ENCODE data around the gene TAF1A.

DNA sequence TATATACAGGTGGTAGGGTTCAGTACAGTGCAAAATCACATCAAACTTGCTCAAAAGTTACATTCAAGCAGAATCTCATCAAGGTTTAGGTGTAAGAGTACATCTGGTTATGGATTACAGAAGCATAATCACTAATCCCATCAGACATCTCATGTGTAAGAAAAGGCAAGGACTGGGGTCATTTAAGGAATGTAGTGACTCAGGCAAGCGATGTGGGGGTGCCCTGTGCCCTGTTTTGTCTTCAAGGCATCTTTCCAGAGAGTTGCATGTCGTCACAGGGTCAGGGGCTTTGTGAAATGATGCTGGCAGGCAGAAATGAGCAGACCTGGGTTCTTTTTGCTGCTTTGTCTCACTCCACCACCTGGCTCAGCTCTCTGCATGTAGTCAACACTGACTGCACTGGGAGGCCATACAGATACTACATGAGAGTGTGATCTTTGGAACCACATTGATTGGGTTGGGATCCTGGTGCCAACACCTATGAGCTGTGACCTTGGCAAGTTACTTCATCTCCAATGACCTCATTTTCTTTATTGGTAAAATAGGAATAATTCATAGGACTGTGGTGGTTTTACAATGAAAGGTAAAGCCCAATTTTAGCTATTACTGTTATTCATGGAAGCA lies 33.6 kb downstream of the TAF1A start:
- TF ChIP-seq, protein P1, sequence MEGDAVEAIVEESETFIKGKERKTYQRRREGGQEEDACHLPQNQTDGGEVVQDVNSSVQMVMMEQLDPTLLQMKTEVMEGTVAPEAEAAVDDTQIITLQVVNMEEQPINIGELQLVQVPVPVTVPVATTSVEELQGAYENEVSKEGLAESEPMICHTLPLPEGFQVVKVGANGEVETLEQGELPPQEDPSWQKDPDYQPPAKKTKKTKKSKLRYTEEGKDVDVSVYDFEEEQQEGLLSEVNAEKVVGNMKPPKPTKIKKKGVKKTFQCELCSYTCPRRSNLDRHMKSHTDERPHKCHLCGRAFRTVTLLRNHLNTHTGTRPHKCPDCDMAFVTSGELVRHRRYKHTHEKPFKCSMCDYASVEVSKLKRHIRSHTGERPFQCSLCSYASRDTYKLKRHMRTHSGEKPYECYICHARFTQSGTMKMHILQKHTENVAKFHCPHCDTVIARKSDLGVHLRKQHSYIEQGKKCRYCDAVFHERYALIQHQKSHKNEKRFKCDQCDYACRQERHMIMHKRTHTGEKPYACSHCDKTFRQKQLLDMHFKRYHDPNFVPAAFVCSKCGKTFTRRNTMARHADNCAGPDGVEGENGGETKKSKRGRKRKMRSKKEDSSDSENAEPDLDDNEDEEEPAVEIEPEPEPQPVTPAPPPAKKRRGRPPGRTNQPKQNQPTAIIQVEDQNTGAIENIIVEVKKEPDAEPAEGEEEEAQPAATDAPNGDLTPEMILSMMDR (IDR thresholded peaks at IDR 0.05), result no peak
- TF ChIP-seq POLR2A (IDR thresholded peaks at IDR 0.05) (no peak), POLR2AphosphoS5 (IDR thresholded peaks at IDR 0.05) (no peak)
